IPS-20b (cell line): Measurements from ENCODE around the gene BTNL3.

Experiments
- H3K27ac ChIP-seq: one replicate; pipeline ENCODE4 v1.5.1; 2013; ENCODE audit warnings: low read length
- H3K27me3 ChIP-seq: 2 replicates; pipeline ENCODE4 v1.6.1; 2013; ENCODE audit warnings: mild to moderate bottlenecking, low read length, inconsistent platforms; ENCODE audit not compliant: insufficient read depth
- H3K36me3 ChIP-seq: 2 replicates; pipeline ENCODE4 v1.6.1; 2013; ENCODE audit warnings: low read depth, mild to moderate bottlenecking, inconsistent platforms, low read length, moderate library complexity; ENCODE audit not compliant: insufficient read depth
- H3K4me1 ChIP-seq: 2 replicates; pipeline ENCODE4 v1.6.1; 2013; ENCODE audit warnings: mild to moderate bottlenecking, control low read depth, inconsistent platforms, low read length, moderate library complexity; ENCODE audit not compliant: insufficient read depth
- H3K4me3 ChIP-seq: 2 replicates; pipeline ENCODE4 v1.5.1; 2013; ENCODE audit warnings: mild to moderate bottlenecking, low read length, inconsistent platforms
- H3K9ac ChIP-seq: 2 replicates; pipeline ENCODE4 v1.6.1; 2013; ENCODE audit warnings: low read depth, mild to moderate bottlenecking, inconsistent platforms, low read length, moderate library complexity
- H3K9me3 ChIP-seq: 2 replicates; pipeline ENCODE4 v1.6.1; 2013; ENCODE audit warnings: mild to moderate bottlenecking, low read depth, low read length, inconsistent platforms; ENCODE audit not compliant: insufficient read depth

BTNL3 gene

GRCh38 chr5:181024245-181025064 lies 35.8 kb downstream of the BTNL3 start:
- no peaks in the 10 kb centered on the region for H3K27me3 ChIP-seq
- H3K36me3 ChIP-seq = no peaks in the 10 kb centered on the region
- peaks cover 4% of the 10 kb centered on the region; the same call in 1 of the 2 replicates for H3K4me1 ChIP-seq
- H3K4me3 ChIP-seq = no peak overlapping the region
- H3K27ac ChIP-seq = no peak overlapping the region
- H3K9ac ChIP-seq = no peak overlapping the region
- peaks cover 10% of the 10 kb centered on the region for H3K9me3 ChIP-seq

GRCh38 chr5:181027452-181028031 lies 38.9 kb downstream of the BTNL3 start:
- no peaks in the 10 kb centered on the region for H3K36me3 ChIP-seq
- H3K9ac ChIP-seq = no peak overlapping the region; the same call in 1 of the 2 replicates
- H3K27me3 ChIP-seq = no peaks in the 10 kb centered on the region
- peak overlapping the region; percentile 64 for H3K4me3 ChIP-seq
- H3K27ac ChIP-seq = no peak overlapping the region
- H3K4me1 ChIP-seq = peaks cover 4% of the 10 kb centered on the region; the same call in 1 of the 2 replicates
- peaks cover 4% of the 10 kb centered on the region for H3K9me3 ChIP-seq

DNA sequence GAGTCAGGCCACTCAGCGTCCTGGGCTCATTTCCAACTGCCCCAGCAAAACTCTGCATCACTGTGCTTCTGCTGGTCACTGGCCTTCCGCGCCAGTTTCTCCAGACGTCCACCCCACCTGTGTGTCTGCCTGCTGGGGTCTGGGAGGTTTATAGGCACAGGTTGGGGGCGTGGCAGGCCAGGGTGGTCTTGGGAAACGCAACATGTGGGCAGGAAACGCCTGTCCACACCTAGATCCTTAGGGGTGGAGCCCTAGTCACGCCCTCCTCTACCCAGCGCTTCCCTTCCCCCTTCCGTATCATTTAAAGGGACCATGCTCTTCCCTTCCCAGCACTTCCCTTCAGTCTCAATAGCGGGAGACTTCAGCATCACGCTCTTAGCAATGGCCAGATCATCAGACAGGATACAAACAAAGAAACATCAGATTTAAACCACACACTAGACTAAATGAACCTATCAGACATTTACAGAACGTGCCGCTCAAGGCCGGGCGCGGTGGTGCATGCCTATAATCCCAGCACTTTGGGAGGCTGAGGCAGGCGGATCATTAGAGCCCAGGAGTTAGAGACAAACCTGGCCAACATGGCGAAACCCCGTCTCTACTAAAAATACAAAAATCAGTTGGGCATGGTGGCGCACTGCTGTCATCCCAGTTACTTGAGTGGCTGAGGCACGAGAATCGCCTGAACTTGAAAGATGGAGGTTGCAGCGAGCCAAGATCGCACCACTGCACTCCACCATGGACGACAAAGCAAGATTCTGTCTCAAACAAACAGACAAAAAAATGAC lies 39.6 kb downstream of the BTNL3 start:
- Histone ChIP-seq H3K27ac (no peak overlapping the region), H3K9me3 (no peaks in the 10 kb centered on the region; the same call in 1 of the 2 replicates), H3K4me3 (peak overlapping the region; percentile 64), H3K27me3 (no peaks in the 10 kb centered on the region), H3K9ac (peak overlapping the region; percentile 25; the same call in 1 of the 2 replicates), H3K4me1 (peaks cover 4% of the 10 kb centered on the region; the same call in 1 of the 2 replicates), H3K36me3 (no peaks in the 10 kb centered on the region)

DNA sequence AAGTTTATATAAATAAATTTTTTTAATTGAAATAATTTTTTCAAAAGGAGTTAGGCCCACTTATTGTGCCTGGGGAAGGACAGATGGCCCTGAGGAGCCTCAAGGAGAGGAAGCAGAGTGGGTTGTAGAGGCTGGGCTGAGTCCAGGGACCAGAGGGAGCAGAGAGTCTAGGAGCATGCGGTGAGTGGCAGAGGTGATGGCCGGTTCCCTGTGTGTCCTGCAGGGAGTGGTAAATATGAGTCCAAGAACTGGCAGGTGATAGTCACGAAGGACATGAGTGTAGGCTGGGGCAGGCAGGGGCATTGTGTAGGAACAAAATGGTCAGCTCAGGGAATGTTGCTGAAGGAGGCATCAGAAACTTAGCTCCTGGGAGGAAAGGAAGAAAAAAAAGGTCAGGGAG lies 43.1 kb downstream of the BTNL3 start:
- no peaks in the 10 kb centered on the region for H3K27me3 ChIP-seq
- H3K36me3 ChIP-seq = no peaks in the 10 kb centered on the region
- no peak overlapping the region for H3K27ac ChIP-seq
- peaks cover 4% of the 10 kb centered on the region; the same call in 1 of the 2 replicates for H3K4me1 ChIP-seq
- H3K9ac ChIP-seq = no peak overlapping the region
- no peak overlapping the region for H3K4me3 ChIP-seq
- no peaks in the 10 kb centered on the region; the same call in 1 of the 2 replicates for H3K9me3 ChIP-seq

- H3K4me3 ChIP-seq = no peak overlapping the region
- H3K9me3 ChIP-seq = no peaks in the 10 kb centered on the region; the same call in 1 of the 2 replicates
- no peak overlapping the region for H3K9ac ChIP-seq
- H3K4me1 ChIP-seq = no peaks in the 10 kb centered on the region; the same call in 1 of the 2 replicates
- no peaks in the 10 kb centered on the region for H3K36me3 ChIP-seq
- no peak overlapping the region for H3K27ac ChIP-seq
- H3K27me3 ChIP-seq = no peaks in the 10 kb centered on the region
Measured at GRCh38 chr5:181035991-181036815, 47.6 kb downstream of the BTNL3 start.

DNA sequence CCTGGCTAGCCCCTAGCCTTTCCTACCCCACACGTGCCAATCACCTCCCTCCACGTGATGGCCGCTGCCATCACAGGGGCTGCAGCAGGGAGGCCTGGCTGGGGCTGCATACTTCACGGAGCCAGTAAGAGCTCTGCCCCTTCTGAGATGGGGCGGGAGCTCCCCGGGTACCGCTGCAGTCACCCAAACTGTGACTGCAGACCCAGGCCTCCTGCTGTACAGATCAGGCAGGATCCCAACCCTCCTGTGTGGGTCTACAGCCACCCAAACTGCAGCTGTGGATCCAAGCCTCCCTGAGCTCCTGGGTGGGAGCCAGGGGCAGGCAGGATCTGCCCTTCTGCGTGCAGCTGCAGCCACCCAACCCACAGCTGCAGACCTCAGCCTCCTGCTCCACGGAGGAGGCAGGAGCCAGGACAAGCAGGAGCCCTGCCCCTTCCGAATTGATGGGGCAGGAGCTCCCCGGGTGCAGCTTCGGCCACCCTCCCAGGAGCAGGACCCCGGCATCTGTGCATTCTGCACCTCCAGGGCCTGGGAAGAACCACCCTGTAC lies 48.2 kb downstream of the BTNL3 start:
- Histone ChIP-seq H3K4me3 (no peak overlapping the region), H3K9me3 (no peaks in the 10 kb centered on the region; the same call in 1 of the 2 replicates), H3K9ac (no peak overlapping the region), H3K27ac (no peak overlapping the region), H3K36me3 (no peaks in the 10 kb centered on the region), H3K4me1 (no peaks in the 10 kb centered on the region; the same call in 1 of the 2 replicates), H3K27me3 (no peaks in the 10 kb centered on the region)

DNA sequence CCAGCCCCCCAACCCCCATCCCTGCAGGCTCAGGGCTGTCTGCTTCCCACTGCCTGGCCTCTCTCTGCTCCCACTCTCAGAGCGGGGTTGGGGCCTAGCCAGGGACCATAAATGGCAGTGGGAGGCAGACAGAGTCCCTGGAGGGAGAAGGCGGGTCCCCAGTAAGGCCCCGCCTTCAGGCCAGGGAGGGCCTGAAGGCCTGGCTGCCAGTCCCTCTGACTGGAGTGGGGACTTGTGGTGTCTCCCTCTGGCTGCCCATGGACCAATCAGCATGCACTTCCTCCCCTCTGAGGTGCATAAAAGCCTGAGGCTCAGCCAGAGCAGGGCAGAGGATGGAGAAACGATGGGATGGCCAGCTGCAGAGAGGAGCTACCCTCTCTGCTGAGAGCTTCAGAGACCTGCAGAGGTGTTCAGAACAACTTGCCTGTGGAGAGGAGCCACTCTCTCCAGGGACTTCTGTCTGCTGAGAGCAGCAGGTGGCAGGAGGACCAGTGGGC lies 48.8 kb downstream of the BTNL3 start:
- H3K27ac ChIP-seq = no peak overlapping the region
- no peak overlapping the region for H3K4me3 ChIP-seq
- H3K4me1 ChIP-seq = no peaks in the 10 kb centered on the region; the same call in 1 of the 2 replicates
- H3K9ac ChIP-seq = no peak overlapping the region
- H3K9me3 ChIP-seq = no peaks in the 10 kb centered on the region; the same call in 1 of the 2 replicates
- no peaks in the 10 kb centered on the region for H3K36me3 ChIP-seq
- H3K27me3 ChIP-seq = peaks cover 5% of the 10 kb centered on the region

GRCh38 chr5:181039471-181039870 lies 50.8 kb downstream of the BTNL3 start:
- no peaks in the 10 kb centered on the region for H3K9me3 ChIP-seq
- no peak overlapping the region for H3K9ac ChIP-seq
- H3K36me3 ChIP-seq = no peaks in the 10 kb centered on the region
- no peaks in the 10 kb centered on the region; the same call in 1 of the 2 replicates for H3K4me1 ChIP-seq
- H3K27me3 ChIP-seq = peaks cover 15% of the 10 kb centered on the region
- H3K4me3 ChIP-seq = no peak overlapping the region
- H3K27ac ChIP-seq = no peak overlapping the region

DNA sequence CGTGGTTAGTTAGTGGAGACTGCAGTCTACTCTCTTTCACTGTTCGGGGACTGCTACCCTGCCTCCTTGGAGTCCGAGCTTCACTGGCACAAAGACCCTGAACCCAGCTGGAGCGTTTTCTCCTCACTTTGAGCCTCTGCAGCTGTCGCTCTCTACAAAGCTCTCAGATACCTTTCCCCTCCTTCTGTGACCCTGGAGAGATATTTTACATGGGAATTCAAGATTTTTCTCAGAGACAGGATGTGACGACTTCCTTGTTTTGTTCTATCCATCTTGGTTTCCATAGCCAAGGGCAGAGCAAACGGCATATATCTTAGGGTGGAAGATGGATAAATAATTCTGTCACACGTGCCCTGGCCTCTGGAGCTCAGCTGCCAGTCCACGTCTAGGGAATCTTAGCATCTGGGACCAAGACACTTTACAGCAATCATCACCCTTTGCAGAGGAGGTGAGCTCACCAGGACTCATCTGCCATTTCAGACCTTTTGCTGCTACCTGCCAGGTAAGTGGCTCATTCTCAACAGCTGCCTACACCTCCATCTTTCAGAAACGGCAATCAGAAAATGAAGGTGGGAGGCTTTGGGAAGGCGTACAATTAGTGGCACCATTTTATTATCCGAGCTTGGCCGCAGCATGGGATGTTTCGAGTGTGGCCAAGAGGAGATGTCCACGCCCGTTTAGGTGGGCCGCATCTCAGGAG lies 51.4 kb downstream of the BTNL3 start, which contains the start of gene BTNL9:
Gene BTNL9 (plus strand): TSS at position 336 of the 700 bp plus-strand sequence. CDS start 5,224 bp downstream, outside the sequence.
- no peak within 1 kb of the TSS for H3K27ac ChIP-seq
- no peak within 1 kb of the TSS for H3K9ac ChIP-seq
- H3K36me3 ChIP-seq = no peaks in the 10 kb centered on the region
- no peaks in the 10 kb centered on the region; the same call in 1 of the 2 replicates for H3K4me1 ChIP-seq
- H3K27me3 ChIP-seq = peaks cover 15% of the 10 kb centered on the region
- no peaks in the 10 kb centered on the region for H3K9me3 ChIP-seq
- no peak within 1 kb of the TSS for H3K4me3 ChIP-seq

DNA sequence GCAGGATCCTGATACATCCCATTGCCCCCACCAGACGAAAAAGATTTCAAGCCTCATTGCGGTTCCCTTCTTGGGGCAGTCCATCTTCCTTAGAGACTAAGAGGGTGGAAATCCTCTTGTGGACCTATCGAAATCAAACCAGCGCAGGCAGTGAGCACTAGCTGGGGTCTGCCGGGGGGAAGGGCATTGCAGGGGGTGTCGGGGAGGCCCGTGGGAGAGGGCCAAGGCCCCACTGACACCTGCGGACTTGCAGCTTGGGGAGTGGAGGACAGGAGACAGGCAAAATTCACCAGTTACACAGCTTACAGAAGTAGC lies 51.9 kb downstream of the BTNL3 start:
- no peak overlapping the region for H3K4me3 ChIP-seq
- no peaks in the 10 kb centered on the region for H3K9me3 ChIP-seq
- H3K9ac ChIP-seq = no peak overlapping the region
- no peak overlapping the region for H3K27ac ChIP-seq
- no peaks in the 10 kb centered on the region for H3K36me3 ChIP-seq
- H3K27me3 ChIP-seq = peaks cover 15% of the 10 kb centered on the region
- no peaks in the 10 kb centered on the region; the same call in 1 of the 2 replicates for H3K4me1 ChIP-seq
